ENCODE data around the gene THOC5.

- TF ChIP-seq EP300 (conservative IDR thresholded peaks at IDR 0.05; ENCODE audit: poor library complexity, severe bottlenecking) (no peak), SMC3 (conservative IDR thresholded peaks at IDR 0.05; ENCODE audit: poor library complexity) (no peak), RAD21 (conservative IDR thresholded peaks at IDR 0.05) (no peak), POLR2AphosphoS5 (IDR thresholded peaks at IDR 0.05) (no peak), EZH2 (IDR thresholded peaks at IDR 0.05; ENCODE audit: borderline replicate concordance, insufficient read depth, low read length, poor library complexity, severe bottlenecking) (no peak), TAF1 (IDR thresholded peaks at IDR 0.05; ENCODE audit: low read depth) (no peak)
- TF ChIP-seq, protein P1, sequence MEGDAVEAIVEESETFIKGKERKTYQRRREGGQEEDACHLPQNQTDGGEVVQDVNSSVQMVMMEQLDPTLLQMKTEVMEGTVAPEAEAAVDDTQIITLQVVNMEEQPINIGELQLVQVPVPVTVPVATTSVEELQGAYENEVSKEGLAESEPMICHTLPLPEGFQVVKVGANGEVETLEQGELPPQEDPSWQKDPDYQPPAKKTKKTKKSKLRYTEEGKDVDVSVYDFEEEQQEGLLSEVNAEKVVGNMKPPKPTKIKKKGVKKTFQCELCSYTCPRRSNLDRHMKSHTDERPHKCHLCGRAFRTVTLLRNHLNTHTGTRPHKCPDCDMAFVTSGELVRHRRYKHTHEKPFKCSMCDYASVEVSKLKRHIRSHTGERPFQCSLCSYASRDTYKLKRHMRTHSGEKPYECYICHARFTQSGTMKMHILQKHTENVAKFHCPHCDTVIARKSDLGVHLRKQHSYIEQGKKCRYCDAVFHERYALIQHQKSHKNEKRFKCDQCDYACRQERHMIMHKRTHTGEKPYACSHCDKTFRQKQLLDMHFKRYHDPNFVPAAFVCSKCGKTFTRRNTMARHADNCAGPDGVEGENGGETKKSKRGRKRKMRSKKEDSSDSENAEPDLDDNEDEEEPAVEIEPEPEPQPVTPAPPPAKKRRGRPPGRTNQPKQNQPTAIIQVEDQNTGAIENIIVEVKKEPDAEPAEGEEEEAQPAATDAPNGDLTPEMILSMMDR (IDR thresholded peaks at IDR 0.05; ENCODE audit: poor library complexity, severe bottlenecking) = no peak
These were observed 34.6 kb upstream of the THOC5 start for GRCh38 chr22:29587938-29588699.
